ENCODE results near the gene MAP2K7.
A peak's percentile ranks its signal among the peaks of the same experiment; 100 is the strongest.
"Not testable (repeated sequence)": the region's sequence is repeated elsewhere in the genome, so short reads cannot be mapped to it uniquely, and the experiment has no call there.

Gene MAP2K7
- total RNA-seq = 4.5 to 24.9 (median 9.6) reads per million in 17 experiments

- DNase-seq = peak; percentile 100
Measured at GRCh38 chr19:7903244-7904073, at the start of gene MAP2K7. Gene MAP2K7 (plus strand): TSS chr19:7903877. CDS start chr19:7903945, 68 bp downstream.

DNA sequence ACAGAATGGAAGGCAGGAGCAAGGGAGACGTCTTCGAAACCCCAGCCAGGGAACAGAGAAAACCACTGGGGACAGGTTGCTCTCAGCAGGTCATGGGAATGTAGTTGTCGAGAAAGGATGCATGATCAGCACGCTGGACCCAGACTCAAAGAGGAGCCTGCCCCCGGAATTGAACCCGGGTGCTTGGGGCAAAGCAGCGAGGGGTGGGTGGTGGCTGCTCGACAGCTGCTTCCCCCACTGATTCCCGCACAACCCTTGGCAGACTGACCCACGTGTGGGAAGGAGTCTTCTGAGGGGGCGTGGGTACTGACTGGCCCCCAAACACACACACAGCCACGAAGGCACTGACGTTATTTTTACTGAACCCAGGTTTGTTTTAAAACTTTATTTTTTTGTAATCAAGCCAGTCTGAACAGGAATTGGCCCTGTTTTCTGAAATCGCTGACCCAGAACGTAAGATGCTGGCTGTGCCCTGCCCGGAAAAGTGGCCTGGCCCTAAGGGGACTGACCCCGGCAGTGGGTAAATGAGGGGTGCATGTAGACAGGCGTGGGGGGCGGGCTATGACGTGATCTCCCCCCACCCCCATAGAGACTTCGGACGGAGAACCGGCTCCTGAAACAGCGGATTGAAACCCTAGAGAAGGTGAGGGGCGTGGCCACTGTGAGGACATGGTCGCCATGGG, 48.1 kb upstream of the MAP2K7 start:
- DNase-seq = no peak

DNA sequence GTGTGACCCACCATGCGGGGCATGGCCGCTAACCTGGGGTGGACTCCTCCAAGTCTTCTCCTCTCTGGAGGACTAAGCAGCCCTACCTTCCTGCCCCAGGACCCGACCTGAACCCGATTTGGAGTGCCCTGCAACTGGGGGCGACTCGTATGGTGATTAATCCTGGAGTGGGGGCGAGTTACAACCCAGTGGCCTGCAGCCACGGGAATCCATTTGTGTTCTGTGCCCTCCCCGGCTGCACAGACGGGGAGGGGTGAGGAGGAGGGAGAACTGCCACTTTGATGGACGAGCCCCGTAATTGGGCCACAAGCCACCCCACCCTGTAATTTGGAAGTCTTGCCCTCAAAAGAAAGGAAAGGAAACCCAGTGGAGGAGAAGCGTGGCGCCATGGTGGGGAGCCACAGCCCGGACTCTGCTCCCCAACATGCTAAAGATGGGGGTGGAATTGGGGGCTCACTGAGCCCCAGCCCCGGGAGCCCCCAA, 47.5 kb upstream of the MAP2K7 start:
- DNase-seq = no peak

GRCh38 chr19:7856679-7857663, 46.7 kb upstream of the MAP2K7 start:
- no peak for DNase-seq

DNA sequence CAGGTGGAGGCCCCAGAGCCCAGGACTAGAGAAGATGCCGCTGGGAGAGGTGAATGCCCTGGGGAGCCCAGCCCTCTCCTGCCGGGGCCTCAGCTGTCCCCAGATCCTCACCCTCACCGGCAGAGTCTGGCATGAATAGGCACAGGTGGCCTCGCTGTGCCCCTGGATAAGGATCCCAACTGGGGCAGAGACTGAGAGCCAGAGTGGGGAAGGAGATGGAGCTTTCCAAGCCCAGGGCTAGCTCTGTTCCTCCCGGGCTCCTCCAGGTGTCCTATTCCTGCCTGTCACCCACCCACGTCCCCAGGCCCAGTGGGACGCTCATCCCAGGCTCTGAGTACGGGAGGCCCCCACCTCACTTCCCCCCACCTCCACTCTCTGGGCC, 46.0 kb upstream of the MAP2K7 start:
- DNase-seq = no peak

DNA sequence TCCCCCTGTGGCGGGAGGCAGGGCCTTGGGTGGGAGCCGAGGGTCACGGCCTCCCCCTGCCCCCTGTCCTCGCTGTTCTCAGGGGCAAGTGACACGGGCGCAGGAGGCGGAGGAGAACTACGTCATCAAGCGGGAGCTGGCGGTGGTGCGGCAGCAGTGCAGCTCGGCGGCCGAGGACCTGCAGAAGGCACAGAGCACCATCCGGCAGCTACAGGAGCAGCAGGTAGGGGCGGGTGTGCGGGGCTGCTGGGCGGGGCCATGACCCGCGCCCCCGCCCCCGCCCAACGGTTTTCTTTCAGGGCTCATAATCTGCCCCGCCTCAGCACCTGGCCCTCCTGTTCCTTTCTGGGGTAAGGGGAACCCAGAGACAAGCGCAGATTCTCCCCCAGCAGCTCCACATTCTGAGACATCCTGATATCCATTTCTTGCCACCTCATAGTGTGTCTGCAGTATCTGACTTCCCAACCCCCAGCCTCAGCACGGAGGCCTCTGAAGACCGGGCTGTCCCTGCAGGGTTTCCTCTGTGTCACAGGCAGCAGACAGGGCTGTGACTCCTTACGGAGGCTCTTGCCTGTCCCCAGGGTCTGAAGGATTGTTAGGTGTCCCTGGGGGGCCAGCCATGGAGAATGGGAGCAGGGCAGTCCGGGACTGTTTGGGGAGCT, 45.4 kb upstream of the MAP2K7 start:
- DNase-seq = no peak

DNA sequence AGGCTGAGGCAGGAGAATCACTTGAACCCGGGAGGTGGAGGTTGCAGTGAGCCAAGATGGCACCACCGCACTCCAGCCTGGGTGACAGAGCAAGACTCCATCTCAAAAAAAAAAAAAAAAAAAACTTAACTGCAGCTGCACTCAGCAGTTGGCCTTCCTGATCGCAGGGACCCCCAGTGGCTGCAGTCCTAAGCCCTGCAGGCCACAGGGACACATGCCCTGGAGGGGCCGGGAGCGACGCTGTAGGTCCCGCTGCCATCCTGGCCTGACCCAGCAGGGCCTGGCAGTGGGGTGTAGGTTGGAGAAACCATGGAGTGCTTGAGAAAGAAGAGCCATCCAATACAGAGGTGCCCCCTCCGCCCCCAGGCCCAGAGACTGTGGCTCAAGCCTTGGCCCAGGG, 44.6 kb upstream of the MAP2K7 start:
- not testable (repeated sequence) for DNase-seq

- no peak for DNase-seq
Measured at GRCh38 chr19:7859831-7860713, 43.6 kb upstream of the MAP2K7 start.

- DNase-seq = no peak
Measured at GRCh38 chr19:7860714-7861618, 42.7 kb upstream of the MAP2K7 start.

DNA sequence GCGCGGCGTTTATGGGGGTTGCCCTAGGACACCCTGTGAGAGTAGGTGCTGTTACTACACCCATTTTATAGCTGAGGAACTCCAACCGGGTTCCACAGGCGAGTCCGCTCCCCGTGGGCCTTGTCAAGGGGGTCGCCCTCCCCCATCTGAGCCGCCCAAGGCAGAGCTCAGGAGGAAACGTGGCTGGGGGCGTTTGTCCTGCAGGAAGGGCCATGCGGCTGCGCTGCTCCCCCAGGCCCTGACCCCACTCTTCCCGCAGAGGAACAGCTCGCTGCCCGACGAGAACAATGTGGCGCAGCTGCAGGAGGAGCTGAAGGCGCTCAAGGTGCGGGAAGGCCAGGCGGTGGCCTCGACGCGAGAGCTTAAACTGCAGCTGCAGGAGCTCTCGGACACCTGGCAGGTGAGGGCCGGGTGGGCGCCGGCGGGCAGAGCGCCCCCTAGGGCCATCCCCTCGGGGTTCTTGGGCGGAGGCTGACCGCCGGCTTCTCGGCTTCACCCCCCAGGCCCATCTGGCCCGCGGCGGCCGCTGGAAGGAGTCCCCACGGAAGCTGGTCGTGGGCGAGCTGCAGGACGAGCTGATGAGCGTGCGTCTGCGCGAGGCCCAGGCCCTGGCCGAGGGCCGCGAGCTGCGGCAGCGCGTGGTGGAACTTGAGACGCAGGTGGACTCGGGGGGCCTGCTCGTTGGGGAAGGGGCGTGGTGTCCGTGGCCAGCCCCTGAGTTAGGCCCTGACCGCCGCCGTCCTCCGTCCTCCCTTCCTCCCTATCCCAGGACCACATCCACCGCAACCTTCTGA, 41.9 kb upstream of the MAP2K7 start:
- peak in 1 of 4 experiments; percentile 42 for DNase-seq

DNA sequence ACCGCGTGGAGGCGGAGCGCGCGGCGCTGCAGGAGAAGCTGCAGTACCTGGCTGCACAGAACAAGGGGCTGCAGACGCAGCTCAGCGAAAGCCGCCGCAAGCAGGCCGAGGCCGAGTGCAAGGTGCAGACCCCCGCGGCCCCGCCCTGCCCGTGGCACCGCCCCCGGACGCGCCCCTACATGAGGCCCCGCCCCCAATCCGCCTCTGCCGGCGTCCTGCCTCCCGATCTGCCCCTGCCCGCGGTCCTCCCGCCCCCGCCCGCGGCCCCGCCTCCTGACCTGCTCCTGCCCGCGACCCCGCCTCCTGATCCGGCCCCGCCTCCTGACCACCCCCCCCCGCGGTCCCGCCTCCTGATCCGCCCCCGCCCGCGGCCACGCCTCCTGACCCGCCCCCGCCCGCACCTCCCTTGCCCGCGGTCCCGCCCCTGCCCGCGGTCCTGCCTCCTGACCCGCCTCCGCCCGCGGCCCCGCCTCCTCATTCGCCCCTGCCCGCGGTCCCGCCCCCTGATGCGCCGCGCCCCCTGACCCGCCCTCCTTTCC, 41.2 kb upstream of the MAP2K7 start:
- DNase-seq = peak; percentile 35 to 78 (median 52)

- DNase-seq = no peak
Measured at GRCh38 chr19:7863157-7863970, 40.3 kb upstream of the MAP2K7 start.

GRCh38 chr19:7863971-7864689, 39.5 kb upstream of the MAP2K7 start:
- no peak for DNase-seq

DNA sequence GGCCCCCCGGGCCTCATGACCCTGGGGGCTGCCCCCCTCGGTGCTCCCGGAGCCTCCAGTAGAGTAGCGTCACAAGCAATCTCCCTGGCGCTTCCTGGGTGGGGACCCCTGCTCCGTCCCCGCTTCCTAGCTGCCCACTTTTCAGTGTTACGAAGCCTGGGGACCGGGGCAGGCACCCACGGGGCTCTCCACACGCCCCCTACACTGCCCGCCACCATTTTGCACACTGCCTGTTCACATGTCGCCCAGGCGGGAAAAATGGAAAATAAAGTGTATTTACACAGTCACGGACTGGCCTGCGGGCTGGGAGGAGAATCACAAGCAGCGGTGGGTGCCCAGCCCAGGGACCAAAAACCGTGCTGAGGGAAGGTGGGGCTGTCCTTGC, 39.0 kb upstream of the MAP2K7 start:
- no peak for DNase-seq

DNA sequence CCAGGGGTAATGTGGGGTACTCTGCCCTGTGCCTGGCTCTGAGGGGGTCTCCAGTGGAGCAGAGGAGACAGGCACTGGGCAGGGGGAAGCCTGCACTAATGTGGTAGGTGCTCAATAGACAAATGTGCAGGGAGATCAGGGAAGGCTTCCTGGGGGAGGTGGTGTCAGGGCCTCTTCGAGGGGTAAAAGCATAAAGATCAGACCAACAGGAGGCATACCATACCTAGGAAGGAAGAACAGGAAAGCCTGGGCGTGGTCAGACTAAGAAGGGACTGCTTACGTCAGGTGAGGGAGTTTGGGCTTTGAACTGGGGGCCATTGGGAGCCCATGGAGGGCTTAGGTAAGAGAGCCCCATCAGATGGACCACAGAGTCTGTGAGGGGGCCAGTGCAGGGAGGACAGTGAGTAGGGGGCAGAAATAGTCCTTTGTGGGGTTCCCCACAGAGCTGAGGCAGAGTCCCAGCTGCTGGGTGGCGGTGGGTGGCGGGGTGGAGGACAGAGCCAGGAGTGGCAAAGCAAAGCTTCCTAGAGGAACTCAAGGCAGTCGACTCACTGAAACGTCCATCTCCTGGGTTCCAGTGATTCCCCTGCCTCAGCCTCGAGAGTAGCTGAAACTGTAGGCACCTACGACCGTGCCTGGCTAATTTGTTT, 38.3 kb upstream of the MAP2K7 start:
- DNase-seq = no peak

GRCh38 chr19:7866399-7867091, 37.1 kb upstream of the MAP2K7 start:
- no peak for DNase-seq
